Liver (tissue), 9 donors: Measurements from ENCODE around the gene NCBP2. TPM values are rescaled to one million over a fixed set of nuclear protein-coding genes. Genes with fewer than 3 reads are reported as not detected.

Experiments
- DNase-seq: peaks from one replicate; pipeline ENCODE4 v3.0.0-alpha.2; 2017; ENCODE audit warnings: low spot score
- H3K27ac ChIP-seq, 2 donors: one replicate each; pipeline ENCODE4 v1.7.0; 2013; ENCODE audit warnings: inconsistent platforms in 2 of 2, low read length in 2 of 2, control low read depth in 1 of 2, low read depth in 1 of 2, mild to moderate bottlenecking in 1 of 2
- H3K27me3 ChIP-seq, 4 donors: one replicate each; pipeline versions ENCODE4 v1.6.1 to v1.7.0; 2013; ENCODE audit warnings: low read length in 3 of 4, inconsistent platforms in 1 of 4, mild to moderate bottlenecking in 1 of 4, moderate library complexity in 1 of 4; ENCODE audit not compliant: control insufficient read depth in 4 of 4, insufficient read depth in 4 of 4
- H3K36me3 ChIP-seq, 4 donors: one replicate each; pipeline versions ENCODE4 v1.6.1 to v1.7.0; 2013; ENCODE audit warnings: low read length in 3 of 4, mild to moderate bottlenecking in 3 of 4, low read depth in 1 of 4, moderate library complexity in 1 of 4; ENCODE audit not compliant: control insufficient read depth in 4 of 4, insufficient read depth in 3 of 4
- H3K4me1 ChIP-seq, 4 donors: one replicate each; pipeline versions ENCODE4 v1.6.1 to v1.7.0; 2013; ENCODE audit warnings: low read length in 3 of 4, mild to moderate bottlenecking in 3 of 4, moderate library complexity in 1 of 4; ENCODE audit not compliant: control insufficient read depth in 4 of 4, insufficient read depth in 4 of 4
- H3K4me3 ChIP-seq, 3 donors: one replicate each; pipeline versions ENCODE4 v1.6.1 to v1.7.0; 2013; ENCODE audit warnings: low read length in 3 of 3, control low read depth in 1 of 3, low read depth in 1 of 3, mild to moderate bottlenecking in 1 of 3
- H3K9ac ChIP-seq, 2 donors: one replicate each; pipeline ENCODE4 v1.7.0; 2013; ENCODE audit warnings: low read length in 2 of 2, mild to moderate bottlenecking in 2 of 2, moderate library complexity in 2 of 2, control low read depth in 1 of 2, low read depth in 1 of 2
- H3K9me3 ChIP-seq, 4 donors: one replicate each; pipeline versions ENCODE4 v1.6.1 to v1.7.0; 2013; ENCODE audit warnings: low read length in 3 of 4; ENCODE audit not compliant: control insufficient read depth in 4 of 4
- EGR1 ChIP-seq, 2 donors: IDR thresholded peaks; 2 replicates each; pipeline ENCODE4 v1.6.1; 2016 to 2018; ENCODE audit warnings: antibody characterized with exemption in 2 of 2, low read depth in 2 of 2
- FOXA1 ChIP-seq: IDR thresholded peaks from 2 replicates; pipeline ENCODE4 v1.6.1; 2016; ENCODE audit warnings: antibody characterized with exemption
- FOXA2 ChIP-seq: IDR thresholded peaks from 2 replicates; pipeline ENCODE4 v1.6.1; 2016; ENCODE audit warnings: antibody characterized with exemption
- GABPA ChIP-seq, 2 donors: IDR thresholded peaks in 1 of 2; conservative IDR thresholded peaks in 1 of 2; 2 replicates each; pipeline ENCODE4 v1.6.1; 2016; ENCODE audit warnings: antibody characterized with exemption in 2 of 2, mild to moderate bottlenecking in 1 of 2, moderate library complexity in 1 of 2
- HNF4A ChIP-seq, 2 donors: conservative IDR thresholded peaks; 2 replicates each; pipeline ENCODE4 v1.6.1; 2016; ENCODE audit warnings: antibody characterized with exemption in 2 of 2, mild to moderate bottlenecking in 2 of 2
- HNF4G ChIP-seq: IDR thresholded peaks from 2 replicates; pipeline ENCODE4 v1.6.1; 2016; ENCODE audit warnings: antibody characterized with exemption
- JUND ChIP-seq, 2 donors: IDR thresholded peaks; 2 replicates each; pipeline ENCODE4 v1.6.1; 2016; ENCODE audit warnings: antibody characterized with exemption in 2 of 2
- NR2F2 ChIP-seq: IDR thresholded peaks from 2 replicates; pipeline ENCODE4 v1.6.1; 2016; ENCODE audit warnings: antibody characterized with exemption
- RAD21 ChIP-seq, 2 donors: IDR thresholded peaks; 2 replicates each; pipeline ENCODE4 v1.6.1; 2016; ENCODE audit warnings: antibody characterized with exemption in 2 of 2, mild to moderate bottlenecking in 2 of 2
- RXRA ChIP-seq, 2 donors: IDR thresholded peaks; 2 replicates each; pipeline ENCODE4 v1.6.1; 2017 to 2018; ENCODE audit warnings: antibody characterized with exemption in 2 of 2, mild to moderate bottlenecking in 1 of 2
- SP1 ChIP-seq: IDR thresholded peaks from 2 replicates; pipeline ENCODE4 v1.6.1; 2018; ENCODE audit warnings: antibody characterized with exemption, mild to moderate bottlenecking
- TAF1 ChIP-seq: conservative IDR thresholded peaks from 2 replicates; pipeline ENCODE4 v1.6.1; 2016; ENCODE audit warnings: antibody characterized with exemption, mild to moderate bottlenecking
- YY1 ChIP-seq: IDR thresholded peaks from 2 replicates; pipeline ENCODE4 v1.6.1; 2016; ENCODE audit warnings: antibody characterized with exemption, mild to moderate bottlenecking
- WGBS: extraction: QIAGEN DNeasy Blood & Tissue Kit; methylation state at CpG from one replicate; pipeline ENCODE4 v1.1.7; 2013; 5-methylcytosine and 5-hydroxymethylcytosine counted together
- polyA plus RNA-seq, 2 donors: library from polyadenylated mRNA; stranded (reverse) in 1 of 2; unstranded in 1 of 2; fragments of 200-250 nt in 1 of 2; fragments of >200 nt in 1 of 2; fragmentation: Nextera tagmentation in 1 of 2; extraction: Ambion mirVana in 1 of 2; gene quantifications; one replicate each; pipeline versions ENCODE4 v1.2.1 to v1.2.3, GENCODE V29; 2013 to 2015
- total RNA-seq, 2 donors: library from RNA; depleted of rRNA; stranded (reverse); fragments of >200 nt; gene quantifications; one replicate each; pipeline ENCODE4 v1.2.3, GENCODE V29; 2014
- TF ChIP-seq, protein P1 (sequence below): IDR thresholded peaks from 2 replicates; pipeline ENCODE4 v1.6.1; 2016; ENCODE audit warnings: antibody characterized with exemption
- TF ChIP-seq, protein P2 (sequence below): fragments of 150-350 bp; IDR thresholded peaks from 2 replicates; pipeline ENCODE4 v1.5.1; 2017; ENCODE audit warnings: improper control_type of control experiment, low read depth, low read length; ENCODE audit not compliant: missing input control
- TF ChIP-seq, protein P3 (sequence below): IDR thresholded peaks from 2 replicates; pipeline ENCODE4 v1.6.1; 2016; ENCODE audit warnings: antibody characterized with exemption
- TF ChIP-seq, protein P4 (sequence below): IDR thresholded peaks from 2 replicates; pipeline ENCODE4 v1.6.1; 2016; ENCODE audit warnings: antibody characterized with exemption, mild to moderate bottlenecking
- TF ChIP-seq, protein P5 (sequence below): IDR thresholded peaks from 2 replicates; pipeline ENCODE4 v1.6.1; 2016; ENCODE audit warnings: antibody characterized with exemption
- donor health status: healthy.
- donor health status: healthy.
- donor health status: healthy.
- donor health status: healthy.
- donor health status: healthy.

Gene NCBP2
- total and polyA plus RNA-seq, 4 donors: 16.2 to 19.2 (median 18.1) TPM

DNA sequence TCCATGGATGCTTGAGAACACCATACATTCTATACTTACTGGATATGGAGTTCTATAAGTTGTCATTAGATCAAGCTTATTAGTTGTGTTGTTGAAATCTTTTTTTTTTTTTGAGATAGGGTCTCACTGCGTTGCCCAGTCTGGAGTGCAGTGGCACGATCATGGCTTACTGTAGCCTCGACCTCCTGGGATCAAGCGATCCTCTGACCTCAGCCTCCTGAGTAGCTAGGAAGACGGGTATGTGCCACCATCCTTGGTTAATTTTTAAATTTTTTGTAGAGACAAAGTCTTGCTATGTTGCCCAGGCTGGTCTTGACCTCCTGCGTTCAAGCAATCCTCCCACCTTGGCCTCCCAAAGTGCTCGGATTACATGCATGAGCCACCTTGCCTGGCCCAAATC lies 12.5 kb upstream of the NCBP2 start:
- 87% methylated on average over 7 of the region's 7 CpGs for WGBS
- no peaks in the 10 kb centered on the region for H3K9me3 ChIP-seq

DNA sequence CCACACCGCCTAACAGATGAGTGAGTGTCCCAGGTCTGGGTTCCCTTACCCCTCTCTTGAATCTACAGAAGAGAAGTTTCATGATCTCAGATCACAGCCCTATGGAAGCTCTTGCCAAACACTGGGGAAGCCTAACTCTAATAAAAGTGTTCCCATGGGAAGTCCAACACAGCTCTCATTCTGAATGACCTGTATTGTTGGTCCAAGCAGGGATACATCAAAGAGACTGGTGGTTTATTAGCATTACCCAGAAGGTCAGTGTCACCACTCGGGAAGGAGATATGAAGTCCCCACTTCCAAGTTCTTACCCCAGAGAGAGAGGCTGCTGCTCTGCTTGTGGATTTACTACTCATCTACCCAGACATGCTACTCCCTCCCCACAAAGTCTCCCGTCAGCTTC lies 9.0 kb upstream of the NCBP2 start:
- Histone ChIP-seq H3K4me1 (no peaks in the 10 kb centered on the region), H3K9me3 (no peaks in the 10 kb centered on the region), H3K4me3 (no peak overlapping the region), H3K27me3 (no peaks in the 10 kb centered on the region), H3K36me3 (no peaks in the 10 kb centered on the region), H3K27ac (no peak overlapping the region), H3K9ac (no peak overlapping the region)
- DNase-seq: no peak
- over 99% methylated on average over 3 of the region's 3 CpGs for WGBS
- TF ChIP-seq, protein P1, sequence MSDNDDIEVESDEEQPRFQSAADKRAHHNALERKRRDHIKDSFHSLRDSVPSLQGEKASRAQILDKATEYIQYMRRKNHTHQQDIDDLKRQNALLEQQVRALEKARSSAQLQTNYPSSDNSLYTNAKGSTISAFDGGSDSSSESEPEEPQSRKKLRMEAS: no peak
- TF ChIP-seq EGR1 (IDR thresholded peaks at IDR 0.05; ENCODE audit: low read depth in 2 of 2) (no peak), FOXA2 (no peak), NR2F2 (no peak), RAD21 (IDR thresholded peaks at IDR 0.05) (no peak), JUND (IDR thresholded peaks at IDR 0.05) (no peak), HNF4A (conservative IDR thresholded peaks at IDR 0.05) (no peak), HNF4G (no peak)
- TF ChIP-seq, protein P2, sequence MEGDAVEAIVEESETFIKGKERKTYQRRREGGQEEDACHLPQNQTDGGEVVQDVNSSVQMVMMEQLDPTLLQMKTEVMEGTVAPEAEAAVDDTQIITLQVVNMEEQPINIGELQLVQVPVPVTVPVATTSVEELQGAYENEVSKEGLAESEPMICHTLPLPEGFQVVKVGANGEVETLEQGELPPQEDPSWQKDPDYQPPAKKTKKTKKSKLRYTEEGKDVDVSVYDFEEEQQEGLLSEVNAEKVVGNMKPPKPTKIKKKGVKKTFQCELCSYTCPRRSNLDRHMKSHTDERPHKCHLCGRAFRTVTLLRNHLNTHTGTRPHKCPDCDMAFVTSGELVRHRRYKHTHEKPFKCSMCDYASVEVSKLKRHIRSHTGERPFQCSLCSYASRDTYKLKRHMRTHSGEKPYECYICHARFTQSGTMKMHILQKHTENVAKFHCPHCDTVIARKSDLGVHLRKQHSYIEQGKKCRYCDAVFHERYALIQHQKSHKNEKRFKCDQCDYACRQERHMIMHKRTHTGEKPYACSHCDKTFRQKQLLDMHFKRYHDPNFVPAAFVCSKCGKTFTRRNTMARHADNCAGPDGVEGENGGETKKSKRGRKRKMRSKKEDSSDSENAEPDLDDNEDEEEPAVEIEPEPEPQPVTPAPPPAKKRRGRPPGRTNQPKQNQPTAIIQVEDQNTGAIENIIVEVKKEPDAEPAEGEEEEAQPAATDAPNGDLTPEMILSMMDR: no peak
- TF ChIP-seq, protein P3, sequence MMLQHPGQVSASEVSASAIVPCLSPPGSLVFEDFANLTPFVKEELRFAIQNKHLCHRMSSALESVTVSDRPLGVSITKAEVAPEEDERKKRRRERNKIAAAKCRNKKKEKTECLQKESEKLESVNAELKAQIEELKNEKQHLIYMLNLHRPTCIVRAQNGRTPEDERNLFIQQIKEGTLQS: no peak

More for the DNA sequence above, 12.5 kb upstream of the NCBP2 start:
- TF ChIP-seq, protein P3: no peak
- TF ChIP-seq NR2F2: no peak
- TF ChIP-seq, protein P2: no peak
- no peak for TF ChIP-seq FOXA1
- TF ChIP-seq, protein P1: no peak
- TF ChIP-seq GABPA (IDR thresholded peaks at IDR 0.05 in 1 of 2, conservative IDR thresholded peaks at IDR 0.05 in 1 of 2): no peak
- no peak for TF ChIP-seq YY1
- no peak for TF ChIP-seq SP1
- TF ChIP-seq, protein P4, sequence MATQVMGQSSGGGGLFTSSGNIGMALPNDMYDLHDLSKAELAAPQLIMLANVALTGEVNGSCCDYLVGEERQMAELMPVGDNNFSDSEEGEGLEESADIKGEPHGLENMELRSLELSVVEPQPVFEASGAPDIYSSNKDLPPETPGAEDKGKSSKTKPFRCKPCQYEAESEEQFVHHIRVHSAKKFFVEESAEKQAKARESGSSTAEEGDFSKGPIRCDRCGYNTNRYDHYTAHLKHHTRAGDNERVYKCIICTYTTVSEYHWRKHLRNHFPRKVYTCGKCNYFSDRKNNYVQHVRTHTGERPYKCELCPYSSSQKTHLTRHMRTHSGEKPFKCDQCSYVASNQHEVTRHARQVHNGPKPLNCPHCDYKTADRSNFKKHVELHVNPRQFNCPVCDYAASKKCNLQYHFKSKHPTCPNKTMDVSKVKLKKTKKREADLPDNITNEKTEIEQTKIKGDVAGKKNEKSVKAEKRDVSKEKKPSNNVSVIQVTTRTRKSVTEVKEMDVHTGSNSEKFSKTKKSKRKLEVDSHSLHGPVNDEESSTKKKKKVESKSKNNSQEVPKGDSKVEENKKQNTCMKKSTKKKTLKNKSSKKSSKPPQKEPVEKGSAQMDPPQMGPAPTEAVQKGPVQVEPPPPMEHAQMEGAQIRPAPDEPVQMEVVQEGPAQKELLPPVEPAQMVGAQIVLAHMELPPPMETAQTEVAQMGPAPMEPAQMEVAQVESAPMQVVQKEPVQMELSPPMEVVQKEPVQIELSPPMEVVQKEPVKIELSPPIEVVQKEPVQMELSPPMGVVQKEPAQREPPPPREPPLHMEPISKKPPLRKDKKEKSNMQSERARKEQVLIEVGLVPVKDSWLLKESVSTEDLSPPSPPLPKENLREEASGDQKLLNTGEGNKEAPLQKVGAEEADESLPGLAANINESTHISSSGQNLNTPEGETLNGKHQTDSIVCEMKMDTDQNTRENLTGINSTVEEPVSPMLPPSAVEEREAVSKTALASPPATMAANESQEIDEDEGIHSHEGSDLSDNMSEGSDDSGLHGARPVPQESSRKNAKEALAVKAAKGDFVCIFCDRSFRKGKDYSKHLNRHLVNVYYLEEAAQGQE: no peak
- TF ChIP-seq EGR1 (IDR thresholded peaks at IDR 0.05; ENCODE audit: low read depth in 2 of 2): no peak
- TF ChIP-seq FOXA2: no peak
- TF ChIP-seq TAF1: no peak
- no peak for TF ChIP-seq JUND (IDR thresholded peaks at IDR 0.05)
- TF ChIP-seq RXRA (IDR thresholded peaks at IDR 0.05): no peak
- TF ChIP-seq, protein P5, sequence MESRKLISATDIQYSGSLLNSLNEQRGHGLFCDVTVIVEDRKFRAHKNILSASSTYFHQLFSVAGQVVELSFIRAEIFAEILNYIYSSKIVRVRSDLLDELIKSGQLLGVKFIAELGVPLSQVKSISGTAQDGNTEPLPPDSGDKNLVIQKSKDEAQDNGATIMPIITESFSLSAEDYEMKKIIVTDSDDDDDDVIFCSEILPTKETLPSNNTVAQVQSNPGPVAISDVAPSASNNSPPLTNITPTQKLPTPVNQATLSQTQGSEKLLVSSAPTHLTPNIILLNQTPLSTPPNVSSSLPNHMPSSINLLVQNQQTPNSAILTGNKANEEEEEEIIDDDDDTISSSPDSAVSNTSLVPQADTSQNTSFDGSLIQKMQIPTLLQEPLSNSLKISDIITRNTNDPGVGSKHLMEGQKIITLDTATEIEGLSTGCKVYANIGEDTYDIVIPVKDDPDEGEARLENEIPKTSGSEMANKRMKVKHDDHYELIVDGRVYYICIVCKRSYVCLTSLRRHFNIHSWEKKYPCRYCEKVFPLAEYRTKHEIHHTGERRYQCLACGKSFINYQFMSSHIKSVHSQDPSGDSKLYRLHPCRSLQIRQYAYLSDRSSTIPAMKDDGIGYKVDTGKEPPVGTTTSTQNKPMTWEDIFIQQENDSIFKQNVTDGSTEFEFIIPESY: no peak
- TF ChIP-seq RAD21 (IDR thresholded peaks at IDR 0.05): no peak
- no peak for DNase-seq
- Histone ChIP-seq H3K27me3 (no peaks in the 10 kb centered on the region), H3K27ac (no peak overlapping the region), H3K36me3 (no peaks in the 10 kb centered on the region), H3K9ac (no peak overlapping the region), H3K4me3 (no peak overlapping the region), H3K4me1 (no peaks in the 10 kb centered on the region)
